Astrocyte (in vitro differentiated cells and primary cell): ENCODE measurements around the gene UBA3. TPM values are rescaled to one million over a fixed set of nuclear protein-coding genes. Genes with fewer than 3 reads are reported as not detected.

Source experiments
- DNase-seq: peaks from one replicate; pipeline ENCODE4 v3.0.0-alpha.2; 2010; ENCODE audit warnings: low read depth
- FAIRE-seq: peaks from 2 replicates; lab custom pipeline; 2011; peaks lifted over from hg19 to GRCh38; lab: Jason Lieb, UNC
- H2AFZ ChIP-seq: 2 replicates; pipeline ENCODE4 v1.6.0; 2012; ENCODE audit warnings: low read depth, low read length, inconsistent platforms
- H3K27ac ChIP-seq: 2 replicates; pipeline ENCODE4 v1.5.1; 2011; ENCODE audit warnings: low read depth, low read length, inconsistent platforms
- H3K27me3 ChIP-seq: 2 replicates; pipeline ENCODE4 v1.6.0; 2011; ENCODE audit warnings: low read length, inconsistent platforms; ENCODE audit not compliant: insufficient read depth
- H3K36me3 ChIP-seq: 2 replicates; pipeline ENCODE4 v1.5.1; 2011; ENCODE audit warnings: low read length, inconsistent platforms; ENCODE audit not compliant: insufficient read depth
- H3K4me1 ChIP-seq: 2 replicates; pipeline ENCODE4 v1.5.1; 2011; ENCODE audit warnings: low read length, inconsistent platforms; ENCODE audit not compliant: insufficient read depth
- H3K4me2 ChIP-seq: 2 replicates; pipeline ENCODE4 v1.6.0; 2012; ENCODE audit warnings: low read length, inconsistent platforms
- H3K4me3 ChIP-seq: 2 replicates; pipeline ENCODE4 v1.5.1; 2011; ENCODE audit warnings: low read depth, mild to moderate bottlenecking, low read length, inconsistent platforms; ENCODE audit not compliant: insufficient read depth
- H3K79me2 ChIP-seq: 2 replicates; pipeline ENCODE4 v1.6.0; 2012; ENCODE audit warnings: mild to moderate bottlenecking, low read length, inconsistent platforms; ENCODE audit not compliant: insufficient read depth
- H3K9ac ChIP-seq: 2 replicates; pipeline ENCODE4 v1.6.0; 2012; ENCODE audit warnings: mild to moderate bottlenecking, low read length, inconsistent platforms
- H3K9me3 ChIP-seq: 2 replicates; pipeline ENCODE4 v1.5.1; 2012; ENCODE audit warnings: low read depth, mild to moderate bottlenecking, low read length, inconsistent platforms; ENCODE audit not compliant: insufficient read depth
- H4K20me1 ChIP-seq: 2 replicates; pipeline ENCODE4 v1.6.0; 2012; ENCODE audit warnings: low read length, inconsistent platforms; ENCODE audit not compliant: insufficient read depth
- H3K27ac Mint-ChIP-seq: one replicate; pipeline ENCODE4 v1.8.0; 2021; ENCODE audit warnings: mild to moderate bottlenecking, mixed read lengths; ENCODE audit not compliant: unreplicated experiment
- H3K27me3 Mint-ChIP-seq: one replicate; pipeline ENCODE4 v1.8.0; 2021; ENCODE audit warnings: low read depth, mixed read lengths; ENCODE audit not compliant: unreplicated experiment
- H3K36me3 Mint-ChIP-seq: one replicate; pipeline ENCODE4 v1.8.0; 2021; ENCODE audit warnings: low read depth, mixed read lengths; ENCODE audit not compliant: unreplicated experiment
- H3K4me1 Mint-ChIP-seq: one replicate; pipeline ENCODE4 v1.8.0; 2021; ENCODE audit warnings: low read depth, mixed read lengths; ENCODE audit not compliant: unreplicated experiment
- H3K4me3 Mint-ChIP-seq: one replicate; pipeline ENCODE4 v1.8.0; 2021; ENCODE audit warnings: mild to moderate bottlenecking, moderate library complexity, mixed read lengths; ENCODE audit not compliant: unreplicated experiment
- H3K9me3 Mint-ChIP-seq: one replicate; pipeline ENCODE4 v1.8.0; 2021; ENCODE audit warnings: mild to moderate bottlenecking, mixed read lengths; ENCODE audit not compliant: unreplicated experiment
- CTCF ChIP-seq: IDR thresholded peaks from 2 replicates; pipeline ENCODE4 v1.5.1; 2011; ENCODE audit warnings: low read depth, mild to moderate bottlenecking, inconsistent platforms, low read length, moderate library complexity; ENCODE audit not compliant: insufficient read depth
- EZH2 ChIP-seq: IDR thresholded peaks from 2 replicates; pipeline ENCODE4 v1.6.1; 2012; ENCODE audit warnings: mild to moderate bottlenecking, low read length, inconsistent platforms; ENCODE audit not compliant: insufficient read depth
- total RNA-seq: library from RNA; stranded (reverse); gene quantifications from 2 replicates; pipeline ENCODE4 v1.2.1, GENCODE V29; 2021

The UBA3 gene
- total RNA-seq, 1 donor from 2014 or later: 79.2 TPM

- no peak overlapping the region for H3K27ac Mint-ChIP-seq
- H3K4me3 Mint-ChIP-seq: no peak overlapping the region
- TF ChIP-seq EZH2 (no peak), CTCF (no peak)
- H3K36me3 Mint-ChIP-seq: no peaks in the 10 kb centered on the region
- FAIRE-seq (no peak), DNase-seq (no peak)
- no peaks in the 10 kb centered on the region for H3K4me1 Mint-ChIP-seq
- Histone ChIP-seq H3K79me2 (no peaks in the 10 kb centered on the region), H3K4me1 (no peaks in the 10 kb centered on the region), H3K9me3 (no peaks in the 10 kb centered on the region), H3K4me2 (no peak overlapping the region), H3K4me3 (no peak overlapping the region), H3K9ac (no peak overlapping the region), H2AFZ (no peak overlapping the region), H3K36me3 (no peaks in the 10 kb centered on the region), H3K27me3 (peaks cover 3% of the 10 kb centered on the region), H4K20me1 (no peaks in the 10 kb centered on the region), H3K27ac (no peak overlapping the region)
- H3K9me3 Mint-ChIP-seq: no peaks in the 10 kb centered on the region
- no peaks in the 10 kb centered on the region for H3K27me3 Mint-ChIP-seq
Observed at GRCh38 chr3:69121950-69122349, 41.8 kb upstream of the UBA3 start.

GRCh38 chr3:69121513-69121912 lies 41.3 kb upstream of the UBA3 start:
- FAIRE-seq (no peak), DNase-seq (no peak)
- Mint-ChIP-seq H3K9me3 (no peaks in the 10 kb centered on the region), H3K4me3 (no peak overlapping the region), H3K27ac (no peak overlapping the region), H3K27me3 (no peaks in the 10 kb centered on the region), H3K36me3 (no peaks in the 10 kb centered on the region), H3K4me1 (no peaks in the 10 kb centered on the region)
- H2AFZ ChIP-seq: no peak overlapping the region
- H3K27me3 ChIP-seq: peaks cover 3% of the 10 kb centered on the region
- no peaks in the 10 kb centered on the region for H3K9me3 ChIP-seq
- no peak overlapping the region for H3K27ac ChIP-seq
- no peaks in the 10 kb centered on the region for H3K4me1 ChIP-seq
- H3K4me2 ChIP-seq: no peak overlapping the region
- H3K36me3 ChIP-seq: no peaks in the 10 kb centered on the region
- no peak for TF ChIP-seq EZH2
- TF ChIP-seq CTCF: no peak
- H3K4me3 ChIP-seq: no peak overlapping the region
- no peaks in the 10 kb centered on the region for H4K20me1 ChIP-seq
- H3K9ac ChIP-seq: no peak overlapping the region
- H3K79me2 ChIP-seq: no peaks in the 10 kb centered on the region

GRCh38 chr3:69120879-69121464 lies 40.8 kb upstream of the UBA3 start:
- FAIRE-seq: peak; percentile 88

More at GRCh38 chr3:69120879-69121464, 40.8 kb upstream of the UBA3 start:
- H3K36me3 ChIP-seq: no peaks in the 10 kb centered on the region
- no peak overlapping the region for H3K4me3 ChIP-seq
- H2AFZ ChIP-seq: no peak overlapping the region
- H3K27ac ChIP-seq: no peak overlapping the region
- no peaks in the 10 kb centered on the region for H4K20me1 ChIP-seq
- Mint-ChIP-seq H3K4me3 (no peak overlapping the region), H3K9me3 (no peaks in the 10 kb centered on the region), H3K4me1 (no peaks in the 10 kb centered on the region), H3K36me3 (no peaks in the 10 kb centered on the region), H3K27ac (no peak overlapping the region), H3K27me3 (no peaks in the 10 kb centered on the region)
- DNase-seq: peak; percentile 46
- no peaks in the 10 kb centered on the region for H3K4me1 ChIP-seq
- H3K9ac ChIP-seq: no peak overlapping the region
- H3K4me2 ChIP-seq: no peak overlapping the region
- H3K9me3 ChIP-seq: no peaks in the 10 kb centered on the region
- peaks cover 3% of the 10 kb centered on the region for H3K27me3 ChIP-seq
- H3K79me2 ChIP-seq: no peaks in the 10 kb centered on the region
- TF ChIP-seq CTCF: peak; percentile 97
- no peak for TF ChIP-seq EZH2
